GM23248 (cell line): ENCODE results near the gene ANKRD55.
"Not testable (repeated sequence)": the region's sequence is repeated elsewhere in the genome, so short reads cannot be mapped to it uniquely, and the experiment has no call there.

Source experiments
- EZH2 ChIP-seq: fragments of 200-600 bp; sonication (generic); IDR thresholded peaks from 2 replicates; pipeline ENCODE4 v1.6.1; 2018; ENCODE audit warnings: antibody characterized with exemption, mild to moderate bottlenecking; ENCODE audit not compliant: insufficient read depth, poor library complexity, severe bottlenecking
- EZH2phosphoT487 ChIP-seq: fragments of 200-600 bp; sonication (generic); IDR thresholded peaks from 2 replicates; pipeline ENCODE4 v1.6.1; 2018; ENCODE audit warnings: antibody characterized with exemption, moderate library complexity, mild to moderate bottlenecking, low read depth; ENCODE audit not compliant: insufficient read depth

GRCh38 chr5:56249085-56249484 is 16.0 kb upstream of the ANKRD55 start:
- not testable (repeated sequence) for TF ChIP-seq EZH2phosphoT487, EZH2
